Sigmoid colon (tissue), 4 donors: ENCODE results near the gene CDH23.

Experiments used
- CTCF ChIP-seq, 4 experiments: fragments of 450-650 bp in 3 of 4; fragments of 200-600 bp in 1 of 4; IDR thresholded peaks; one replicate each; pipeline ENCODE4 v1.5.1; 2016 to 2019; ENCODE audit warnings: antibody characterized with exemption in 4 of 4, mild to moderate bottlenecking in 3 of 4, moderate library complexity in 2 of 4
- POLR2AphosphoS5 ChIP-seq, 4 donors: sonication (generic); formaldehyde crosslinking; IDR thresholded peaks; one replicate each; pipeline ENCODE4 v1.6.1; 2017; ENCODE audit warnings: antibody characterized with exemption in 4 of 4

GRCh38 chr10:71741029-71741428 is 344.3 kb downstream of the CDH23 start:
- no peak for TF ChIP-seq CTCF (IDR thresholded peaks at IDR 0.05)
- no peak for TF ChIP-seq POLR2AphosphoS5 (IDR thresholded peaks at IDR 0.05)
